Keratinocyte (primary cell): Measurements from ENCODE around the gene PCF11. TPM values are rescaled to one million over a fixed set of nuclear protein-coding genes. Genes with fewer than 3 reads are reported as not detected.

Experiments
- DNase-seq: peaks from one replicate; pipeline ENCODE4 v3.0.0-alpha.2; 2011; ENCODE audit warnings: low read depth, missing footprints, low spot score
- FAIRE-seq: peaks from 2 replicates; lab custom pipeline; 2011; peaks lifted over from hg19 to GRCh38; lab: Jason Lieb, UNC
- H2AFZ ChIP-seq: 2 replicates; pipeline ENCODE4 v1.6.0; 2012; ENCODE audit warnings: low read length, control low read depth, inconsistent platforms; ENCODE audit not compliant: control insufficient read depth
- H3K27ac ChIP-seq: 2 replicates; pipeline ENCODE4 v1.5.1; 2011; ENCODE audit warnings: low read length; ENCODE audit not compliant: control insufficient read depth, insufficient read depth
- H3K27me3 ChIP-seq: 3 replicates; pipeline ENCODE4 v1.6.0; 2011; ENCODE audit warnings: low read length; ENCODE audit not compliant: control insufficient read depth, insufficient read depth; ENCODE audit errors: extremely low read depth
- H3K36me3 ChIP-seq, 2 experiments: 2 replicates in 1 of 2; 3 replicates in 1 of 2; pipeline ENCODE4 v1.5.1; 2011; ENCODE audit warnings: low read length in 2 of 2, mild to moderate bottlenecking in 1 of 2; ENCODE audit not compliant: control insufficient read depth in 2 of 2, insufficient read depth in 2 of 2; ENCODE audit errors: extremely low read depth in 1 of 2
- H3K4me1 ChIP-seq: 3 replicates; pipeline ENCODE4 v1.5.1; 2011; ENCODE audit warnings: low read length; ENCODE audit not compliant: control insufficient read depth, insufficient read depth; ENCODE audit errors: extremely low read depth
- H3K4me2 ChIP-seq: 3 replicates; pipeline ENCODE4 v1.6.0; 2011; ENCODE audit warnings: low read depth, low read length; ENCODE audit not compliant: control insufficient read depth, insufficient read depth; ENCODE audit errors: extremely low read depth
- H3K4me3 ChIP-seq, 3 experiments: fragments of 200-600 bp in 1 of 3; sonication (generic) in 1 of 3; 2 replicates in 2 of 3; 3 replicates in 1 of 3; pipeline ENCODE4 v1.5.1; 2011 to 2016; ENCODE audit warnings: low read length in 3 of 3, mild to moderate bottlenecking in 3 of 3, control low read depth in 2 of 3, inconsistent platforms in 1 of 3, low read depth in 1 of 3, mixed read lengths in 1 of 3, mixed run types in 1 of 3, moderate library complexity in 1 of 3; ENCODE audit not compliant: control insufficient read depth in 2 of 3, insufficient read depth in 2 of 3; ENCODE audit errors: extremely low read depth in 1 of 3
- H3K79me2 ChIP-seq: 2 replicates; pipeline ENCODE4 v1.6.0; 2012; ENCODE audit warnings: low read length; ENCODE audit not compliant: control insufficient read depth, insufficient read depth
- H3K9ac ChIP-seq: 3 replicates; pipeline ENCODE4 v1.6.0; 2011; ENCODE audit warnings: low read length; ENCODE audit not compliant: control insufficient read depth, insufficient read depth; ENCODE audit errors: extremely low read depth
- H3K9me1 ChIP-seq: 3 replicates; pipeline ENCODE4 v1.6.0; 2011; ENCODE audit warnings: low read length; ENCODE audit not compliant: control insufficient read depth, insufficient read depth; ENCODE audit errors: extremely low read depth
- H3K9me3 ChIP-seq: 2 replicates; pipeline ENCODE4 v1.5.1; 2012; ENCODE audit warnings: low read depth, low read length; ENCODE audit not compliant: control insufficient read depth
- H4K20me1 ChIP-seq: 3 replicates; pipeline ENCODE4 v1.6.0; 2011; ENCODE audit warnings: low read length; ENCODE audit not compliant: control insufficient read depth, insufficient read depth; ENCODE audit errors: extremely low read depth
- EZH2 ChIP-seq: IDR thresholded peaks from one replicate; pipeline ENCODE4 v1.6.1; 2012; ENCODE audit warnings: inconsistent platforms, mild to moderate bottlenecking, low read length, moderate library complexity
- dilution Hi-C: fragments of 300-500 bp; cut with MboI; formaldehyde crosslinking; loops from one replicate; pipeline ENCODE4 v1.7.0; 2020; ENCODE audit warnings: low sequenced_read_pairs; ENCODE audit not compliant: extremely low pct_ligation_motif_present
- polyA plus RNA-seq, 5 experiments: library from polyadenylated mRNA; depleted of rRNA in 3 of 5; stranded (reverse) in 3 of 5; stranded (forward) in 1 of 5; unstranded in 1 of 5; fragments of >200 nt; gene quantifications; 1 replicate in 1 of 5; 2 replicates in 3 of 5; 3 replicates in 1 of 5; pipeline versions ENCODE4 v1.2.1 to v1.2.3, GENCODE V29; 2011 to 2012; ENCODE audit warnings: missing spikeins in 2 of 5, low read depth in 1 of 5, low replicate concordance in 1 of 5
- TF ChIP-seq, protein P1 (sequence below), 3 experiments: IDR thresholded peaks in 1 of 3; conservative IDR thresholded peaks in 1 of 3; optimal IDR thresholded peaks in 1 of 3; 2 replicates in 2 of 3; 3 replicates in 1 of 3; pipeline versions ENCODE3 to v1.5.1; 2011; ENCODE audit warnings: low read length in 3 of 3, mild to moderate bottlenecking in 3 of 3, moderate library complexity in 2 of 3, control low read depth in 1 of 3, inconsistent platforms in 1 of 3; ENCODE audit not compliant: insufficient read depth in 2 of 3; ENCODE audit errors: extremely low read depth in 1 of 3

Gene PCF11
- polyA plus RNA-seq, 1 donor (not counting 4 experiments of a cell fraction or from before 2014, with no cell fraction given) = 32.8 TPM

DNA sequence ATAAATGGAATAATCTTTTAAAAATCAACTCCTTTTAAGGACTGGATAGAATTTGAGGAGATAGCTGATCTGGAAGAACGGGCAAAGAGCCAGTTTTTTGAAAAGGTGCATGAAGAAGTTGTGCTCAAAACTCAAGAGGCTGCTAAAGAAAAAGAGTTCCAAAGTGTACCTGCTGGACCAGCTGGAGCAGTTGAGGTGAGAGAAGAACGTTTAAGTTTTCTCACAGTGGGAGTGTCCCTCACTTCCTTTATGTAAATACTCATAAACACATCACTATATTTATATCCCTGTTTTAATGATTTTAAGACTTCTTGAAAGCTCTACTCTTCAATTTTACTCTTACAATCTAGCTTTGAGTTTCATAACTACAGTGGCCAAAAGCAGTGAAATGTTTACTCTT, 24.9 kb downstream of the PCF11 start:
- no peaks in the 10 kb centered on the region for H4K20me1 ChIP-seq
- no peak for FAIRE-seq
- no peak overlapping the region for H3K27ac ChIP-seq
- dilution Hi-C loops = no loop called here
- TF ChIP-seq, protein P1, sequence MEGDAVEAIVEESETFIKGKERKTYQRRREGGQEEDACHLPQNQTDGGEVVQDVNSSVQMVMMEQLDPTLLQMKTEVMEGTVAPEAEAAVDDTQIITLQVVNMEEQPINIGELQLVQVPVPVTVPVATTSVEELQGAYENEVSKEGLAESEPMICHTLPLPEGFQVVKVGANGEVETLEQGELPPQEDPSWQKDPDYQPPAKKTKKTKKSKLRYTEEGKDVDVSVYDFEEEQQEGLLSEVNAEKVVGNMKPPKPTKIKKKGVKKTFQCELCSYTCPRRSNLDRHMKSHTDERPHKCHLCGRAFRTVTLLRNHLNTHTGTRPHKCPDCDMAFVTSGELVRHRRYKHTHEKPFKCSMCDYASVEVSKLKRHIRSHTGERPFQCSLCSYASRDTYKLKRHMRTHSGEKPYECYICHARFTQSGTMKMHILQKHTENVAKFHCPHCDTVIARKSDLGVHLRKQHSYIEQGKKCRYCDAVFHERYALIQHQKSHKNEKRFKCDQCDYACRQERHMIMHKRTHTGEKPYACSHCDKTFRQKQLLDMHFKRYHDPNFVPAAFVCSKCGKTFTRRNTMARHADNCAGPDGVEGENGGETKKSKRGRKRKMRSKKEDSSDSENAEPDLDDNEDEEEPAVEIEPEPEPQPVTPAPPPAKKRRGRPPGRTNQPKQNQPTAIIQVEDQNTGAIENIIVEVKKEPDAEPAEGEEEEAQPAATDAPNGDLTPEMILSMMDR (optimal IDR thresholded peaks at IDR 0.05 in 1 of 3, IDR thresholded peaks at IDR 0.05 in 1 of 3, conservative IDR thresholded peaks at IDR 0.05 in 1 of 3; ENCODE audit: extremely low read depth in 1 of 3, insufficient read depth in 2 of 3, low read length in 3 of 3) = no peak
- no peak for TF ChIP-seq EZH2
- no peaks in the 10 kb centered on the region for H3K4me1 ChIP-seq
- no peak overlapping the region for H3K4me3 ChIP-seq
- H2AFZ ChIP-seq = no peak overlapping the region
- H3K27me3 ChIP-seq = no peaks in the 10 kb centered on the region
- peaks cover 8 to 17% of the 10 kb centered on the region in 2 experiments for H3K36me3 ChIP-seq
- no peak for DNase-seq
- H3K4me2 ChIP-seq = no peak overlapping the region
- no peak overlapping the region for H3K9ac ChIP-seq
- no peaks in the 10 kb centered on the region for H3K9me1 ChIP-seq
- H3K9me3 ChIP-seq = no peaks in the 10 kb centered on the region
- H3K79me2 ChIP-seq = peaks cover 2% of the 10 kb centered on the region

DNA sequence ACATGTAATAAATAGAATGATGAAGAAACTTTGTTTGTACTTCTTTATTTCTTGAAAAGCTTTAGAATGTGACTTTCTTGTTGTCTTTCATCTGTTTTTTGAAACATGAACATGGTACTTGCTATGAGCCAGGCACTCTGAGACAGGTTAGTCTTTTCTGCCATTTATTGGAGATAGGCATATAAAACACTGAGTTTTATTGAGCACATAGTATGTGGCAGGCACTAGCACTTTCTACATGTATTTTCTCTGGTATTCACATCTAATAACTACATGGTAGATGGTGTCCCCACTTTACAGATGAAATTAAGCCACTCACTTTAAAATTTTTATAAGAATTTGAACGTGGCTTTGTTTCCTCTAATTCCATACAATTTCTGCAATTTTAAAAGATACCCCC, 28.8 kb downstream of the PCF11 start:
- Histone ChIP-seq H3K4me2 (no peak overlapping the region), H3K27me3 (no peaks in the 10 kb centered on the region), H3K4me1 (no peaks in the 10 kb centered on the region), H4K20me1 (no peaks in the 10 kb centered on the region), H3K9me3 (no peaks in the 10 kb centered on the region), H3K4me3 (no peak overlapping the region), H3K9me1 (no peaks in the 10 kb centered on the region), H3K9ac (no peak overlapping the region), H2AFZ (no peak overlapping the region), H3K36me3 (peaks cover 10 to 21% of the 10 kb centered on the region in 2 experiments), H3K79me2 (no peaks in the 10 kb centered on the region), H3K27ac (no peak overlapping the region)
- TF ChIP-seq EZH2 = no peak
- TF ChIP-seq, protein P1 (optimal IDR thresholded peaks at IDR 0.05 in 1 of 3, IDR thresholded peaks at IDR 0.05 in 1 of 3, conservative IDR thresholded peaks at IDR 0.05 in 1 of 3; ENCODE audit: extremely low read depth in 1 of 3, insufficient read depth in 2 of 3, low read length in 3 of 3) = no peak
- dilution Hi-C loops = no loop called here
- FAIRE-seq (no peak), DNase-seq (no peak)
